Gastrocnemius medialis (tissue), 4 donors: Measurements from ENCODE around the gene KCNJ10. TPM values are rescaled to one million over a fixed set of nuclear protein-coding genes. Genes with fewer than 3 reads are reported as not detected.

Source experiments
- ATAC-seq, 2 donors: fragments of 150-250 bp; one replicate each; pipeline ENCODE4 v1.9.1; 2016
- DNase-seq, 2 donors: peaks; one replicate each; pipeline ENCODE4 v3.0.0-alpha.2; 2019
- H3K27ac ChIP-seq, 4 donors: fragments of 200-600 bp; sonication (generic); 1 replicate in 1 of 4; 2 replicates in 3 of 4; pipeline ENCODE4 v1.5.1; 2016 to 2018; ENCODE audit warnings: mild to moderate bottlenecking in 2 of 4, moderate library complexity in 1 of 4
- H3K27me3 ChIP-seq, 3 donors: fragments of 200-600 bp; sonication (generic) in 2 of 3; 1 replicate in 1 of 3; 2 replicates in 2 of 3; pipeline versions ENCODE4 v1.5.1 to v1.6.0; 2016 to 2019; ENCODE audit warnings: mild to moderate bottlenecking in 1 of 3, moderate library complexity in 1 of 3
- H3K36me3 ChIP-seq, 2 donors: fragments of 200-600 bp; sonication (generic) in 1 of 2; one replicate each; pipeline ENCODE4 v1.5.1; 2017 to 2018
- H3K4me1 ChIP-seq, 2 donors: fragments of 200-600 bp; sonication (generic) in 1 of 2; one replicate each; pipeline ENCODE4 v1.5.1; 2016 to 2017; ENCODE audit warnings: mild to moderate bottlenecking in 2 of 2
- H3K4me3 ChIP-seq, 4 donors: fragments of 200-600 bp; sonication (generic) in 3 of 4; 1 replicate in 1 of 4; 2 replicates in 3 of 4; pipeline ENCODE4 v1.5.1; 2016 to 2019; ENCODE audit warnings: mild to moderate bottlenecking in 2 of 4
- H3K9me3 ChIP-seq, 3 donors: fragments of 200-600 bp; sonication (generic) in 2 of 3; 1 replicate in 1 of 3; 2 replicates in 2 of 3; pipeline ENCODE4 v1.5.1; 2016 to 2019
- CTCF ChIP-seq, 5 experiments: fragments of 450-650 bp in 3 of 5; fragments of 200-600 bp in 2 of 5; sonication (generic) in 2 of 5; IDR thresholded peaks in 4 of 5; conservative IDR thresholded peaks in 1 of 5; 1 replicate in 4 of 5; 2 replicates in 1 of 5; pipeline ENCODE4 v1.5.1; 2016 to 2019; ENCODE audit warnings: antibody characterized with exemption in 5 of 5, mild to moderate bottlenecking in 3 of 5, moderate library complexity in 3 of 5
- POLR2A ChIP-seq, 2 donors: fragments of 450-650 bp; IDR thresholded peaks; one replicate each; pipeline ENCODE4 v1.6.1; 2017; ENCODE audit warnings: antibody characterized with exemption in 2 of 2, mild to moderate bottlenecking in 2 of 2, moderate library complexity in 2 of 2
- in situ Hi-C, 4 donors: fragments of 200-750 bp; cut with MboI; loops; one replicate each; pipeline versions ENCODE4 v1.15.0 to v1.8.0; 2017; ENCODE audit warnings: low sequenced_read_pairs in 4 of 4
- intact Hi-C: fragments of 100-400 bp; cut with DNase I; formaldehyde crosslinking; loops from one replicate; pipeline ENCODE4 v1.15.1; 2023; ENCODE audit warnings: low total_unique reads
- total RNA-seq, 4 donors: library from RNA; depleted of rRNA; stranded (reverse); fragments of >200 nt; gene quantifications; one replicate each; pipeline versions ENCODE4 v1.1.0 to v1.2.3, GENCODE V29; 2016

KCNJ10 gene
- total RNA-seq, 4 donors from 2014 or later = not detected

DNA sequence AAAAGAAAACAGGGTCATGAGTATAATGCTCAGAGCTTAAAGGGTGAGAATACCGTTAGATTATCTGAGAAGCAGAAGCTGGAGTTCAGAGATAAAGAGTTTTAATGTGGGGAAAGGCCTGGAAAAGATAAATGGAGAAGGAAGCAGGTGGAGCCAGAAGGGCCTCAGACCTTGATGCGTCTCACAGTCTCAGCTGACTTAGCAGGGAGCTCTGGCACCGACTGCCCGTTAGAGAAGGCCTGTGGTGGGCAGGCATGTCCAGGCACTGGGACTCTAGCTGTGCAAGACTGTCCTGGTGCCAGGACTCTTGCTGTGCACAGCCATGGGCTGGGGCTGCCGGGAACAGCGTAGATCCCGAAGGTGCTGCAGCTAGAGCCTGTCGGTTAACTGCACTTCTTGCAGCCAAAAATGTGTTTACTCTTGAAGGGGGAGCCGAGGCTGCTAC lies 112.1 kb downstream of the KCNJ10 start:
- in situ Hi-C loops = no loop called here
- Histone ChIP-seq H3K27ac (no peak overlapping the region), H3K9me3 (no peaks in the 10 kb centered on the region), H3K27me3 (peaks cover 0 to 7% (median 0%) of the 10 kb centered on the region in 3 donors), H3K36me3 (no peaks in the 10 kb centered on the region), H3K4me1 (no peaks in the 10 kb centered on the region), H3K4me3 (no peak overlapping the region)
- no peak for TF ChIP-seq POLR2A (IDR thresholded peaks at IDR 0.05)
- no peak for TF ChIP-seq CTCF (IDR thresholded peaks at IDR 0.05 in 4 of 5, conservative IDR thresholded peaks at IDR 0.05 in 1 of 5)
- no peak for ATAC-seq
- intact Hi-C loops = no loop called here
- no peak for DNase-seq

GRCh38 chr1:159955456-159955855 lies 114.5 kb downstream of the KCNJ10 start:
- in situ Hi-C loops (no loop called here), intact Hi-C loops (no loop called here)
- H3K36me3 ChIP-seq = no peaks in the 10 kb centered on the region
- no peak overlapping the region for H3K4me3 ChIP-seq
- H3K27me3 ChIP-seq = peaks cover 0 to 11% (median 0%) of the 10 kb centered on the region in 3 donors
- ATAC-seq = no peak
- no peaks in the 10 kb centered on the region for H3K4me1 ChIP-seq
- no peak for TF ChIP-seq POLR2A (IDR thresholded peaks at IDR 0.05)
- TF ChIP-seq CTCF (IDR thresholded peaks at IDR 0.05 in 4 of 5, conservative IDR thresholded peaks at IDR 0.05 in 1 of 5) = no peak
- DNase-seq = no peak
- H3K9me3 ChIP-seq = no peaks in the 10 kb centered on the region
- no peak overlapping the region for H3K27ac ChIP-seq

GRCh38 chr1:159953536-159954515 lies 116.1 kb downstream of the KCNJ10 start, which contains the start of gene SLAMF9:
Gene SLAMF9 (minus strand): TSS chr1:159954237. CDS start chr1:159954137, 100 bp downstream.
- H3K27ac ChIP-seq = no peak within 1 kb of the TSS
- no peaks in the 10 kb centered on the region for H3K4me1 ChIP-seq
- H3K4me3 ChIP-seq = no peak within 1 kb of the TSS
- no peaks in the 10 kb centered on the region for H3K36me3 ChIP-seq
- intact Hi-C loops = no loop called here
- H3K9me3 ChIP-seq = no peaks in the 10 kb centered on the region
- in situ Hi-C loops = no loop called here
- H3K27me3 ChIP-seq = peaks cover 0 to 11% (median 0%) of the 10 kb centered on the region in 3 donors
- no peak for TF ChIP-seq POLR2A (IDR thresholded peaks at IDR 0.05)
- no peak for TF ChIP-seq CTCF (IDR thresholded peaks at IDR 0.05 in 4 of 5, conservative IDR thresholded peaks at IDR 0.05 in 1 of 5)
- no peak for DNase-seq
- no peak for ATAC-seq

DNA sequence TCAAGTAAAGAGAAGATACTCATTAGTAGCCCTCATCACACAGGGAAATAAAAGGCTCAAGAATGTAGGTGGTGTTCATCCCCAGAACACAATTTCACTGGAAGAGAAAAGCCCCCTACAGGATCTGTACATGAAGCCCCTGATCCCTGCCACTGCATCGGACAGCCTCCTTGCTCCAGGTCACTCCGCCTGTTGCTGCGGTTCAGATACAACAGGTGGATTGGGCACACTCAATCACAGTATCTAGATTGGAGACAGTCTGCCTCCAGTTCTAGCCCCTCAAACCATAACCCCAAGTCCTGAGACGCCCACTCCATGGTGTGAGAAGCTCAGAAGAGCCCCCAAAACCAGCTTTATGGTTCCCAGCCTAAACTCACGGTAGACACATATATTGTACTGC lies 117.0 kb downstream of the KCNJ10 start:
- H3K9me3 ChIP-seq = no peaks in the 10 kb centered on the region
- intact Hi-C loops = no loop called here
- no peak overlapping the region for H3K4me3 ChIP-seq
- peaks cover 0 to 11% (median 0%) of the 10 kb centered on the region in 3 donors for H3K27me3 ChIP-seq
- in situ Hi-C loops = no loop called here
- H3K27ac ChIP-seq = no peak overlapping the region
- TF ChIP-seq CTCF (IDR thresholded peaks at IDR 0.05 in 4 of 5, conservative IDR thresholded peaks at IDR 0.05 in 1 of 5) (no peak), POLR2A (IDR thresholded peaks at IDR 0.05) (no peak)
- H3K4me1 ChIP-seq = no peaks in the 10 kb centered on the region
- DNase-seq = no peak
- ATAC-seq = no peak
- H3K36me3 ChIP-seq = no peaks in the 10 kb centered on the region
